ENCODE results near the gene AFF3. TPM values are rescaled to one million over a fixed set of nuclear protein-coding genes. Genes with fewer than 3 reads are reported as not detected.

The AFF3 gene
- total and polyA plus RNA-seq, 2 donors (not counting 3 experiments of a cell fraction or from before 2014, with no cell fraction given) = 0.06 to 0.07 TPM

- dilution Hi-C loops (cut with MboI; ENCODE audit: extremely low pct_ligation_motif_present, low sequenced_read_pairs) = no loop called here
- no peak overlapping the region for H3K27ac ChIP-seq (ENCODE audit: insufficient read depth, low read depth, low read length)
- H3K27me3 ChIP-seq (ENCODE audit: control insufficient read depth in 2 of 2, insufficient read depth in 2 of 2, low read length in 2 of 2) = no peaks in the 10 kb centered on the region
- no peak overlapping the region for H3K4me3 ChIP-seq (replicated peaks in 1 of 3; ENCODE audit: insufficient read depth in 1 of 3, low read depth in 1 of 3, low read length in 3 of 3)
- no peak overlapping the region for H3K9ac ChIP-seq (replicated peaks; ENCODE audit: extremely low read depth, insufficient read depth, low read length)
- H3K9me1 ChIP-seq (replicated peaks; ENCODE audit: control insufficient read depth, extremely low read depth, insufficient read depth, low read length) = no peaks in the 10 kb centered on the region
- H3K79me2 ChIP-seq (ENCODE audit: control insufficient read depth, insufficient read depth, low read length) = no peaks in the 10 kb centered on the region
- no peak overlapping the region for H2AFZ ChIP-seq (ENCODE audit: low read depth, low read length)
- intact Hi-C loops (cut with micrococcal nuclease) = no loop called here
- H4K20me1 ChIP-seq (replicated peaks; ENCODE audit: control insufficient read depth, extremely low read depth, insufficient read depth, low read length) = no peaks in the 10 kb centered on the region
- ChIA-PET POLR2A (no interaction called here), CTCF (interaction anchor here (1.2 to 1.4 kb wide), 2 partner anchors 11 to 182 kb away, joined by 4 read pairs; no protein-coding TSS in a partner anchor)
- H3K9me3 ChIP-seq (replicated peaks; ENCODE audit: control insufficient read depth, insufficient read depth, low read length) = no peaks in the 10 kb centered on the region
- no peak overlapping the region for H3K4me2 ChIP-seq (ENCODE audit: insufficient read depth, low read length)
- H3K36me3 ChIP-seq (ENCODE audit: control insufficient read depth in 2 of 2, extremely low read depth in 1 of 2, insufficient read depth in 2 of 2, low read length in 2 of 2) = no peaks in the 10 kb centered on the region
- DNase-seq (ENCODE audit: low read depth, low spot score) (no peak), FAIRE-seq (no peak)
- BruUV-seq (replicated peaks) = no TSS peak
- no peaks in the 10 kb centered on the region for H3K4me1 ChIP-seq (ENCODE audit: control insufficient read depth, extremely low read depth, insufficient read depth, low read length)
- no peak for TF ChIP-seq POLR2A (IDR thresholded peaks at IDR 0.05; ENCODE audit: low read depth, low read length)
- no peak for TF ChIP-seq POLR2AphosphoS5 (IDR thresholded peaks at IDR 0.05; ENCODE audit: insufficient read depth, low read depth, low read length)
Measured at GRCh38 chr2:100000915-100001707, 141.3 kb downstream of the AFF3 start.

- no peak for FAIRE-seq
Measured at GRCh38 chr2:99998651-99999320, 143.6 kb downstream of the AFF3 start.

More at GRCh38 chr2:99998651-99999320, 143.6 kb downstream of the AFF3 start:
- ChIA-PET CTCF (interaction anchor here (1.3 kb wide), 1 partner anchor 9 kb away, joined by 3 read pairs; no protein-coding TSS in a partner anchor), POLR2A (no interaction called here)
- dilution Hi-C loops (cut with MboI; ENCODE audit: extremely low pct_ligation_motif_present, low sequenced_read_pairs) = no loop called here
- no peaks in the 10 kb centered on the region for H3K9me3 ChIP-seq (replicated peaks; ENCODE audit: control insufficient read depth, insufficient read depth, low read length)
- H3K27me3 ChIP-seq (ENCODE audit: control insufficient read depth in 2 of 2, insufficient read depth in 2 of 2, low read length in 2 of 2) = no peaks in the 10 kb centered on the region
- BruUV-seq (replicated peaks) = no TSS peak
- H3K79me2 ChIP-seq (ENCODE audit: control insufficient read depth, insufficient read depth, low read length) = no peaks in the 10 kb centered on the region
- no peak overlapping the region for H3K4me2 ChIP-seq (ENCODE audit: insufficient read depth, low read length)
- intact Hi-C loops (cut with micrococcal nuclease) = no loop called here
- DNase-seq (ENCODE audit: low read depth, low spot score) = no peak
- no peak for TF ChIP-seq MAX (IDR thresholded peaks at IDR 0.05; ENCODE audit: insufficient read depth, insufficient read length)
- TF ChIP-seq CTCF (IDR thresholded peaks at IDR 0.05; ENCODE audit: extremely low read depth in 1 of 2, insufficient read depth in 1 of 2, low read depth in 1 of 2, low read length in 2 of 2) = no peak
- TF ChIP-seq JUN (IDR thresholded peaks at IDR 0.05; ENCODE audit: borderline replicate concordance, insufficient read depth, insufficient read length, low read depth) = no peak
- no peak for TF ChIP-seq POLR2AphosphoS5 (IDR thresholded peaks at IDR 0.05; ENCODE audit: insufficient read depth, low read depth, low read length)
- no peak for TF ChIP-seq FOS (IDR thresholded peaks at IDR 0.05; ENCODE audit: borderline replicate concordance, insufficient read depth, low read length)
- TF ChIP-seq EZH2 (IDR thresholded peaks at IDR 0.05; ENCODE audit: borderline replicate concordance, low read depth, low read length, severe bottlenecking) = no peak
- TF ChIP-seq GATA2 (IDR thresholded peaks at IDR 0.05; ENCODE audit: insufficient read depth, insufficient read length, low read depth, low read length) = no peak
- TF ChIP-seq MYC (IDR thresholded peaks at IDR 0.05; ENCODE audit: low read depth, low read length) = no peak
- TF ChIP-seq POLR2A (IDR thresholded peaks at IDR 0.05; ENCODE audit: low read depth, low read length) = no peak
- H3K4me1 ChIP-seq (ENCODE audit: control insufficient read depth, extremely low read depth, insufficient read depth, low read length) = no peaks in the 10 kb centered on the region
- H4K20me1 ChIP-seq (replicated peaks; ENCODE audit: control insufficient read depth, extremely low read depth, insufficient read depth, low read length) = no peaks in the 10 kb centered on the region
- H3K27ac ChIP-seq (ENCODE audit: insufficient read depth, low read depth, low read length) = no peak overlapping the region
- H3K9me1 ChIP-seq (replicated peaks; ENCODE audit: control insufficient read depth, extremely low read depth, insufficient read depth, low read length) = no peaks in the 10 kb centered on the region
- no peak overlapping the region for H3K4me3 ChIP-seq (replicated peaks in 1 of 3; ENCODE audit: insufficient read depth in 1 of 3, low read depth in 1 of 3, low read length in 3 of 3)
- H2AFZ ChIP-seq (ENCODE audit: low read depth, low read length) = no peak overlapping the region
- H3K9ac ChIP-seq (replicated peaks; ENCODE audit: extremely low read depth, insufficient read depth, low read length) = no peak overlapping the region
- H3K36me3 ChIP-seq (ENCODE audit: control insufficient read depth in 2 of 2, extremely low read depth in 1 of 2, insufficient read depth in 2 of 2, low read length in 2 of 2) = no peaks in the 10 kb centered on the region
